ENCODE measurements around the gene VWA5A. TPM values are rescaled to one million over a fixed set of nuclear protein-coding genes. Genes with fewer than 3 reads are reported as not detected.

The VWA5A gene
- total RNA-seq, result 10 to 100 TPM; 14.1 to 46.1 (median 20.4) TPM

- TF ChIP-seq CTCF (IDR thresholded peaks at IDR 0.05; ENCODE audit: low read depth), result no peak
Observed at GRCh38 chr11:124114942-124115781, at the start of gene VWA5A. Gene VWA5A (plus strand): TSS chr11:124115450. CDS start chr11:124117512, 2,062 bp downstream.

GRCh38 chr11:124068601-124069110 is 46.6 kb upstream of the VWA5A start:
- TF ChIP-seq CTCF (IDR thresholded peaks at IDR 0.05; ENCODE audit: low read depth), result no peak

- no peak for TF ChIP-seq CTCF (IDR thresholded peaks at IDR 0.05; ENCODE audit: low read depth)
Observed at GRCh38 chr11:124069429-124070401, 45.5 kb upstream of the VWA5A start.

GRCh38 chr11:124070915-124071622 is 44.2 kb upstream of the VWA5A start:
- no peak for TF ChIP-seq CTCF (IDR thresholded peaks at IDR 0.05; ENCODE audit: low read depth)

GRCh38 chr11:124071623-124071948 is 43.7 kb upstream of the VWA5A start:
- TF ChIP-seq CTCF (IDR thresholded peaks at IDR 0.05; ENCODE audit: low read depth), result no peak

- TF ChIP-seq CTCF (IDR thresholded peaks at IDR 0.05; ENCODE audit: low read depth), result no peak
Observed at GRCh38 chr11:124072147-124072546, 43.1 kb upstream of the VWA5A start.
